Gastrocnemius medialis (tissue), 4 donors: ENCODE results near the gene SLC25A18. TPM values are rescaled to one million over a fixed set of nuclear protein-coding genes. Genes with fewer than 3 reads are reported as not detected.

Experiments
- ATAC-seq, 2 donors: fragments of 150-250 bp; one replicate each; pipeline ENCODE4 v1.9.1; 2016
- DNase-seq, 2 donors: peaks; one replicate each; pipeline ENCODE4 v3.0.0-alpha.2; 2019
- H3K27ac ChIP-seq, 4 donors: fragments of 200-600 bp; sonication (generic); 1 replicate in 1 of 4; 2 replicates in 3 of 4; pipeline ENCODE4 v1.5.1; 2016 to 2018; ENCODE audit warnings: mild to moderate bottlenecking in 2 of 4, moderate library complexity in 1 of 4
- H3K27me3 ChIP-seq, 3 donors: fragments of 200-600 bp; sonication (generic) in 2 of 3; 1 replicate in 1 of 3; 2 replicates in 2 of 3; pipeline versions ENCODE4 v1.5.1 to v1.6.0; 2016 to 2019; ENCODE audit warnings: mild to moderate bottlenecking in 1 of 3, moderate library complexity in 1 of 3
- H3K36me3 ChIP-seq, 2 donors: fragments of 200-600 bp; sonication (generic) in 1 of 2; one replicate each; pipeline ENCODE4 v1.5.1; 2017 to 2018
- H3K4me1 ChIP-seq, 2 donors: fragments of 200-600 bp; sonication (generic) in 1 of 2; one replicate each; pipeline ENCODE4 v1.5.1; 2016 to 2017; ENCODE audit warnings: mild to moderate bottlenecking in 2 of 2
- H3K4me3 ChIP-seq, 4 donors: fragments of 200-600 bp; sonication (generic) in 3 of 4; 1 replicate in 1 of 4; 2 replicates in 3 of 4; pipeline ENCODE4 v1.5.1; 2016 to 2019; ENCODE audit warnings: mild to moderate bottlenecking in 2 of 4
- H3K9me3 ChIP-seq, 3 donors: fragments of 200-600 bp; sonication (generic) in 2 of 3; 1 replicate in 1 of 3; 2 replicates in 2 of 3; pipeline ENCODE4 v1.5.1; 2016 to 2019
- POLR2A ChIP-seq, 2 donors: fragments of 450-650 bp; IDR thresholded peaks; one replicate each; pipeline ENCODE4 v1.6.1; 2017; ENCODE audit warnings: antibody characterized with exemption in 2 of 2, mild to moderate bottlenecking in 2 of 2, moderate library complexity in 2 of 2
- in situ Hi-C, 4 donors: fragments of 200-750 bp; cut with MboI; loops; one replicate each; pipeline versions ENCODE4 v1.15.0 to v1.8.0; 2017; ENCODE audit warnings: low sequenced_read_pairs in 4 of 4
- intact Hi-C: fragments of 100-400 bp; cut with DNase I; formaldehyde crosslinking; loops from one replicate; pipeline ENCODE4 v1.15.1; 2023; ENCODE audit warnings: low total_unique reads
- total RNA-seq, 4 donors: library from RNA; depleted of rRNA; stranded (reverse); fragments of >200 nt; gene quantifications; one replicate each; pipeline versions ENCODE4 v1.1.0 to v1.2.3, GENCODE V29; 2016
- TF ChIP-seq, protein P1 (sequence below), 5 experiments: fragments of 450-650 bp in 3 of 5; fragments of 200-600 bp in 2 of 5; sonication (generic) in 2 of 5; IDR thresholded peaks in 4 of 5; conservative IDR thresholded peaks in 1 of 5; 1 replicate in 4 of 5; 2 replicates in 1 of 5; pipeline ENCODE4 v1.5.1; 2016 to 2019; ENCODE audit warnings: antibody characterized with exemption in 5 of 5, mild to moderate bottlenecking in 3 of 5, moderate library complexity in 3 of 5

SLC25A18 gene
- total RNA-seq, 4 donors from 2014 or later: 9.3 to 22.2 (median 13.3) TPM

DNA sequence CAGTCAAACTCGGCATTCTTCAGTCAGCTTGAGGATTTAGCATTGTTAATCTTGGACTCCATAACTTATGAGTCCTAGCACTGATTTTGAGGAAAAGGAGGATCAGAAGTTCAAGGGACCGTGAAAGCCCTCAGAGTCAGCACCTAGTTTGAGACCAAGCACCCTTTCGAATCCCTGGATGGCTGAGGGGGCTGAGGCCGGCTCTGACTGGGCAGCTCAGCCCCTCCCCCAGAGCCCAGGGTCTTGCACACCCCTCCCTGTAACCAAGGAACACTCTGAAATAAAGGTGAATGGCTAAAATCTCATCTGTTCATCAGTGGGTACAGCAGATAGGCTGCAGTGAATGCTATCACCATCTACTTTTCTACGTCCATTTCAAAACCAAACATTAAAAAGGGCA, 27.3 kb downstream of the SLC25A18 start:
- Histone ChIP-seq H3K27me3 (no peaks in the 10 kb centered on the region), H3K27ac (no peak overlapping the region), H3K36me3 (peaks cover 4 to 77% of the 10 kb centered on the region in 2 donors), H3K9me3 (no peaks in the 10 kb centered on the region), H3K4me3 (no peak overlapping the region), H3K4me1 (peaks cover 4 to 5% of the 10 kb centered on the region in 2 donors)
- ATAC-seq (no peak), DNase-seq (no peak)
- in situ Hi-C loops: no loop called here
- TF ChIP-seq POLR2A (IDR thresholded peaks at IDR 0.05): no peak
- TF ChIP-seq, protein P1, sequence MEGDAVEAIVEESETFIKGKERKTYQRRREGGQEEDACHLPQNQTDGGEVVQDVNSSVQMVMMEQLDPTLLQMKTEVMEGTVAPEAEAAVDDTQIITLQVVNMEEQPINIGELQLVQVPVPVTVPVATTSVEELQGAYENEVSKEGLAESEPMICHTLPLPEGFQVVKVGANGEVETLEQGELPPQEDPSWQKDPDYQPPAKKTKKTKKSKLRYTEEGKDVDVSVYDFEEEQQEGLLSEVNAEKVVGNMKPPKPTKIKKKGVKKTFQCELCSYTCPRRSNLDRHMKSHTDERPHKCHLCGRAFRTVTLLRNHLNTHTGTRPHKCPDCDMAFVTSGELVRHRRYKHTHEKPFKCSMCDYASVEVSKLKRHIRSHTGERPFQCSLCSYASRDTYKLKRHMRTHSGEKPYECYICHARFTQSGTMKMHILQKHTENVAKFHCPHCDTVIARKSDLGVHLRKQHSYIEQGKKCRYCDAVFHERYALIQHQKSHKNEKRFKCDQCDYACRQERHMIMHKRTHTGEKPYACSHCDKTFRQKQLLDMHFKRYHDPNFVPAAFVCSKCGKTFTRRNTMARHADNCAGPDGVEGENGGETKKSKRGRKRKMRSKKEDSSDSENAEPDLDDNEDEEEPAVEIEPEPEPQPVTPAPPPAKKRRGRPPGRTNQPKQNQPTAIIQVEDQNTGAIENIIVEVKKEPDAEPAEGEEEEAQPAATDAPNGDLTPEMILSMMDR (IDR thresholded peaks at IDR 0.05 in 4 of 5, conservative IDR thresholded peaks at IDR 0.05 in 1 of 5): no peak
- intact Hi-C loops: no loop called here

DNA sequence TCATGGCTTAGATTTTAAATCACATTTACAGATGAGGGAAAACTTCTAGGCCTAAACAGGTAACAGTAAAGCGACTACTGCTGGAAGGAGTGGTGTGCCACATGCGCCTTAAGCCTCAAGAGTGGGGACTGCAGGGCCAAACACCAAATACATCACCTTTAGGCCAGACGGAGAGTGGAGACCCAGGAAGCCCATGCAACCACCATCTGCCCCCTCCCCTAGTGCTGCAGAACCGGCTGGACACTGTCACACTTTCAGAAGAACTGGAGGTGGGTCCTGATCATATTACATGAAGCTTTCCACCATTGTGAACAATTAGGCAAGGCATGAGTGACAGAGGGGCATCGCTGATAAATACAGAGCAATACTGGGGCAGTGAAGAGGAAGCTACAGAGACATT, 28.9 kb downstream of the SLC25A18 start:
- no peak overlapping the region for H3K27ac ChIP-seq
- intact Hi-C loops (no loop called here), in situ Hi-C loops (no loop called here)
- DNase-seq: no peak
- peaks cover 4 to 90% of the 10 kb centered on the region in 2 donors for H3K36me3 ChIP-seq
- H3K9me3 ChIP-seq: no peaks in the 10 kb centered on the region
- no peaks in the 10 kb centered on the region for H3K27me3 ChIP-seq
- no peaks in the 10 kb centered on the region for H3K4me1 ChIP-seq
- ATAC-seq: no peak
- no peak overlapping the region for H3K4me3 ChIP-seq
- TF ChIP-seq POLR2A (IDR thresholded peaks at IDR 0.05): no peak
- TF ChIP-seq, protein P1 (IDR thresholded peaks at IDR 0.05 in 4 of 5, conservative IDR thresholded peaks at IDR 0.05 in 1 of 5): no peak

DNA sequence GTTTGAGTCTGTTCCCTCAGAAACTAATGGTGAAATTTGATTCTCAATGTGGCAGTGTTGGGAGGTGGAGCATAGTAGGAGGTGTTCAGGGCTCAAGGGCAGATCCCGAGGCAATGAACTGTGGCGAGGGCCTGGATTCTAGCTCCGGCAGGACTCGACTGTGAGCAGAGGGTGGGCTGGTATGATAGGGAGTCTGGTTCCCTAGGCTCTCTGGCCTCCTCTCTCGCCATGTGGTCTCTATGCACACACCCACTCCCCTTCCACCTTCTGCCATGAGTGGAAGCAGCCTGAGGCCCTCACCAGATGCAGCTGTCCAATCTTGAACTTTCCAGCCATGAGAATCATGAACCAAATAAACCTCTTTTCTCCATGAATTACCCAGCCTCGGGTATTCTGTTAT, 32.9 kb downstream of the SLC25A18 start:
- no peak for TF ChIP-seq POLR2A (IDR thresholded peaks at IDR 0.05)
- ATAC-seq: no peak
- DNase-seq: no peak
- Histone ChIP-seq H3K36me3 (peaks cover 4 to 97% of the 10 kb centered on the region in 2 donors), H3K9me3 (no peaks in the 10 kb centered on the region), H3K4me3 (no peak overlapping the region), H3K4me1 (no peaks in the 10 kb centered on the region), H3K27me3 (no peaks in the 10 kb centered on the region), H3K27ac (no peak overlapping the region)
- intact Hi-C loops (no loop called here), in situ Hi-C loops (no loop called here)

DNA sequence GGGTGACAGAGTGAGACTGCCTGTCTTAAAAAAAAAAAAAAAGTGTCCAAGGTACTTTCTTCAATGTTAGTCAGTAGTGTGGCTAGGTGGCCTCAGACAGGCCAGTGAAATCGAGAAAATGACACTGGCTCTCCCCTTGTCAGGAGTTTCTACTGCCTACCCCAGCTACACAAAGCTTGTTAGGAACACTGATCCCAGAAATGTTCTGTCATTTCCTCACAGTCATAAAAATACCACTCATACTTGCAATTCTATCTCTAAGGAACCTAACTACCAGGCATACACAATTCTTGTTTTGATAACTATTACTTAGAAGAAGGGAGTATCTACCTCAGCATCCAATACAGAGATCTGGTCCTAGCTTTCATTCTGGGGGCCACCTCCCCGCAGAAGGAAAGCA, 33.9 kb downstream of the SLC25A18 start:
- Histone ChIP-seq H3K36me3 (peaks cover 4 to 91% of the 10 kb centered on the region in 2 donors), H3K27ac (no peak overlapping the region), H3K9me3 (no peaks in the 10 kb centered on the region), H3K4me1 (no peaks in the 10 kb centered on the region), H3K4me3 (no peak overlapping the region), H3K27me3 (no peaks in the 10 kb centered on the region)
- ATAC-seq (no peak), DNase-seq (no peak)
- in situ Hi-C loops (no loop called here), intact Hi-C loops (no loop called here)
- no peak for TF ChIP-seq POLR2A (IDR thresholded peaks at IDR 0.05)
- TF ChIP-seq, protein P1 (IDR thresholded peaks at IDR 0.05 in 4 of 5, conservative IDR thresholded peaks at IDR 0.05 in 1 of 5): no peak

DNA sequence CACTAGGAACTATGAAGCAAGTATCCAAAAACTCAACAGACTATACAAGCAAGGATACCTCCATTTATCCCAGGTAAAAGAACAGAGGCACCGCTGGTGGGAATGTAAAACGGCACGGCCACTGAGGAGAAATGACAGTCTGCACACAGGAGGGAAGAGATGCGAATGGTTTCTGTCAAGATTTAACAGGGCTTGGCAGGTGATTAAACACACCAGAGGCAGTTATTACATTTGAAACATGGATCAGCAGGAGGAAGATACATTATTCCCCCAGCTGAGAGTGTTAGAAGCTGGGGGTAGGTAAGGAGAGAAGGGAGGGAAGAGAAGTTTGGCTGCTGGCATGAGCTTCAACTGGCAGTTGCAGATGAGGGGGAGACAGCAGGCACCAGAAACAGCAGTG, 35.0 kb downstream of the SLC25A18 start:
- Histone ChIP-seq H3K4me3 (no peak overlapping the region), H3K4me1 (no peaks in the 10 kb centered on the region), H3K27me3 (no peaks in the 10 kb centered on the region), H3K27ac (no peak overlapping the region), H3K36me3 (peaks cover 0 to 80% of the 10 kb centered on the region in 2 donors), H3K9me3 (no peaks in the 10 kb centered on the region)
- DNase-seq (no peak), ATAC-seq (no peak)
- in situ Hi-C loops: no loop called here
- intact Hi-C loops: no loop called here
- TF ChIP-seq, protein P1 (IDR thresholded peaks at IDR 0.05 in 4 of 5, conservative IDR thresholded peaks at IDR 0.05 in 1 of 5): no peak
- TF ChIP-seq POLR2A (IDR thresholded peaks at IDR 0.05): no peak
